ENCODE results near the gene FAM83C.

The FAM83C gene

DNA sequence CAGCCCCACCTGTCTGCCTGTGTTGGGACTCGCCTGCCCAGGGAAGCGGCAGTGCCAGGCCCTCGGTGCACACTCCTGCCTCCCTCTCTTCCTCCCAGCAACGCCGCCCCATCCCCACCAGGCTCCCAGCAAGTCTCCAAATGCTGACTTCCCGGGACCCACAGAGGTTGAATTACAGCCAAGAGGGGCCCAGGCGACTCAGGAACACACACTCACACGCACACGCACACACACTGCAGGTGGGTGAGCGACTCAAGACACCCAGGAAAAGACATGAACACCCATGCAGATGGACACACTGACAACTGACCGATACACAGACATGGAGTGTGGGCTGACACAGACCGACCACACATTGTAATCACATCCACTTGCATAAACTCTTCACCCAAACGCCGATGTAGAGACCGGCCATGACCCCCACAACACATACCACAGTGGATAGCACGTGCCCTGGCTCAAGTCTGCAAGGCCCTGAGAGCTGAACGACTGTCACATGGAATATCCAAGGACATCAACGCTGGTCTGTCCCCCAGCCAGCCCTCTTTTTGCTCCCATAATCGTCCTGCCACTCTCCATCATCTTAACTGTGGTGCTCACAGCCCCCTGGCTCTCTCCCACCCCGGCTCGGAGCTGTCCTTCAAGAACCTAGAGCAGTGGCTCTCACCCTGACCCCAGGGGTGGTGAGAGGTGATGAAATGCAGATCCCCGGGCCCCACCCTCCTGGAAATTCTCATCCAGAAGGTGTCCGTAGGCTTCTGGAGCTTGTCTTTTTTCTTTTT, 470 bp upstream of the FAM83C start:
- no peaks in the 10 kb centered on the region for H3K9me3 ChIP-seq (ENCODE audit: control insufficient read depth in 5 of 5, low read length in 5 of 5)
- H3K27me3 ChIP-seq (ENCODE audit: control insufficient read depth in 5 of 5, insufficient read depth in 4 of 5, low read length in 5 of 5): peaks cover 0 to 29% (median 13%) of the 10 kb centered on the region in 5 donors
- no peaks in the 10 kb centered on the region for H3K36me3 ChIP-seq (ENCODE audit: control insufficient read depth in 5 of 5, insufficient read depth in 5 of 5, low read length in 5 of 5)
- no peak overlapping the region for H3K9ac ChIP-seq (ENCODE audit: low read length in 5 of 5)
- H3K4me3 ChIP-seq (ENCODE audit: low read depth in 1 of 5, low read length in 5 of 5): no peak overlapping the region
- peaks cover 0 to 13% (median 0%) of the 10 kb centered on the region in 5 donors for H3K4me1 ChIP-seq (ENCODE audit: control insufficient read depth in 5 of 5, insufficient read depth in 5 of 5, low read length in 5 of 5)
- no peak overlapping the region for H3K27ac ChIP-seq (ENCODE audit: low read depth, low read length)

DNA sequence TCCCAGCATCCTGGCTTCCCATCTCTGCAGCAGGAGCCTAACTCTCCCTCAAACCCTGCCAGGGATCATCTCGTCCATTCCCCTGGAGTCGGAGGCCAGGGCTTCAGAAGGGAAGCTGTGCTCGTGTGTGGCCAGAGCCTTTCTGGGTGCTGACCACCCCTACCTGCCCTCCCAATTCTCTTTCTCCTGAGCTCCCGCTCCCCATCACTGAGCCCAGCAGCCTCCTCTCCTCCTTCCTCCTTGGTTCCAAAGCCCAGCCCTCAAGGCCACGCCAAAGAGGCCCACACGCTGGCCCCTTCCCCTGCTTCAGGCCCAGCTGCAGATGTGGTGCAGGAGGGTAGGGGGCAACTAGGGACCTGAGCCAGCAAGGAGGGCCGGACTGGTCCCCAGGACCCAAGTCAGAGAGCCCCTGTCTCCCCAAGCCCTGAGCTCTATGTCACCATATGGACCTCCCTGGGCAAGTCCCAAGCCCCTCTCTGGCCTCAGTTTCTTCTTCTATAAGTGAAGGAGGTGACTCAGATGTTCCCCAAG, 1.3 kb downstream of the FAM83C start:
- Histone ChIP-seq H3K27ac (ENCODE audit: low read depth, low read length) (no peak overlapping the region), H3K9me3 (ENCODE audit: control insufficient read depth in 5 of 5, low read length in 5 of 5) (no peaks in the 10 kb centered on the region), H3K4me1 (ENCODE audit: control insufficient read depth in 5 of 5, insufficient read depth in 5 of 5, low read length in 5 of 5) (peaks cover 0 to 4% (median 0%) of the 10 kb centered on the region in 5 donors), H3K27me3 (ENCODE audit: control insufficient read depth in 5 of 5, insufficient read depth in 4 of 5, low read length in 5 of 5) (peaks cover 0 to 34% (median 13%) of the 10 kb centered on the region in 5 donors), H3K36me3 (ENCODE audit: control insufficient read depth in 5 of 5, insufficient read depth in 5 of 5, low read length in 5 of 5) (no peaks in the 10 kb centered on the region), H3K4me3 (ENCODE audit: low read depth in 1 of 5, low read length in 5 of 5) (no peak overlapping the region), H3K9ac (ENCODE audit: low read length in 5 of 5) (no peak overlapping the region)

DNA sequence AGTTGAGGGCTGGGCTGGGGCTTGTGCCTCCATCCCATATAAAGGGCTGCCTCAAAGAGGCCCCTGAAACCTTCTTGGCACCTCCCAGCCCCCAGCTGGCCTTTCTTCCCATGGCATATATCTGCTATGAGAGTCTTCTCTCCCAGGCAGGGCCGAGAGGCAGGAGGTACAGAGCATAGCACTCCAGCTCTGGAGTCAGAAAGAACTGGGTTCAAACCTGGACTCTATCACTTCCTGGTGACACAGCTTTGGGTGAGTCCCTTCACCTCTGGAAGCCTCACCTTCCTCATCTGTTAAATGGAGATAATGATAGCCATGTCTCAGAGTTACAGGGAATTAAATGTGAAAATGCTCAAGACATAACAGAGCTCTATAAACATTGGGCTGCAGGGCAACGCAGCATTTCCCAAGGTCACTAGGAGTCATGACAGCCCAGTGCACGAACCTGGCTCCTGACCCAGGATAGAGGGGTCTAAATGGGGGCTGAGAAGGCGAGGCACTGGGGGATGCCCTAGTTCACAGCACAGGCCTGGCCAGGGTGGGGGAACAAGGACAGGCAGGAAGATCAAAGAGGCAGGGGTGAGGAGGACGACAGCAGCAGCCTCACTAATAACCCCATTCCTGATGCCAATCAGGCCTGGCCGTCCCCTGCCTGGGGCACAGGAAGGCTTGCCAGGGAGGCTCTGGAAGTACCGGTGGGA, 1.9 kb downstream of the FAM83C start:
- no peak overlapping the region for H3K27ac ChIP-seq (ENCODE audit: low read depth, low read length)
- no peak overlapping the region for H3K4me3 ChIP-seq (ENCODE audit: low read depth in 1 of 5, low read length in 5 of 5)
- H3K9ac ChIP-seq (ENCODE audit: low read length in 5 of 5): no peak overlapping the region
- H3K9me3 ChIP-seq (ENCODE audit: control insufficient read depth in 5 of 5, low read length in 5 of 5): no peaks in the 10 kb centered on the region
- H3K27me3 ChIP-seq (ENCODE audit: control insufficient read depth in 5 of 5, insufficient read depth in 4 of 5, low read length in 5 of 5): peaks cover 0 to 30% (median 11%) of the 10 kb centered on the region in 5 donors
- H3K4me1 ChIP-seq (ENCODE audit: control insufficient read depth in 5 of 5, insufficient read depth in 5 of 5, low read length in 5 of 5): peaks cover 0 to 2% (median under 1%) of the 10 kb centered on the region in 5 donors
- H3K36me3 ChIP-seq (ENCODE audit: control insufficient read depth in 5 of 5, insufficient read depth in 5 of 5, low read length in 5 of 5): no peaks in the 10 kb centered on the region

DNA sequence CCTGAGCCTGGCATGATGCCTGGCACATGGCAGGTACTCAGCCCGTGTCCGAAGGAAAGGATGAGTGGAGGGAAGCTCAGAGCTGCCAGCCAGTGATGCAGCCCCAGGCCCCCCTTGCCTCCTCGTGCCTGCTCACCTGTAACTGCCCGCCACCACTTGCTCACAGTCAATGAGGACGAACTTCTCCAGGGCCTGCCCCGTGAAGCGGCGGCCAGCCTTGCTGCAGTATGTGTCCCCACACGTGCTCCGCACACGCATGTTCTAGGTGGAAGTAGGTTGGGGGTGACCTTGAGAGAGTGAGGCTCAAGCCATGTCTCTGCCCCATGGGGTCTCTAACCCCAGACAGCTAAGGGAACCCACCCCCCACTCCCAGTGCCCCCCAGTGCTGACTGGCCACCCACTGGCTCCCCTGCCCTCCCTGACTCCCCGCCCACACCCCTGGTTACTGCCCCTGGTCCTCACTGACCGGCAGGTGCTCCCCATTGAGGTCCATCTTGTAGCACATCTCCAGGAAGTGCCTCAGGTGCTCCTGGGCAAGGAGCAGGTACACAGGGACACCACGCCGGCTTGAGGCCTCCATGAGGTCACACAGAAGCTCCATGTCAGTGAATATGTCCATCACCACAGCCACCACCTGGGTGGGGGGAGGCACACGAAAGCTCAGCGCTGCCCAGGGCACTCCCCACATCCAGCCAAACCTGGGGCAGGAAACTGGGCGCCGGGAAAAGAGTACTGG, 3.7 kb downstream of the FAM83C start:
- Histone ChIP-seq H3K27me3 (ENCODE audit: control insufficient read depth in 5 of 5, insufficient read depth in 4 of 5, low read length in 5 of 5) (peaks cover 0 to 24% (median 3%) of the 10 kb centered on the region in 5 donors), H3K27ac (ENCODE audit: low read depth, low read length) (no peak overlapping the region), H3K36me3 (ENCODE audit: control insufficient read depth in 5 of 5, insufficient read depth in 5 of 5, low read length in 5 of 5) (no peaks in the 10 kb centered on the region), H3K4me1 (ENCODE audit: control insufficient read depth in 5 of 5, insufficient read depth in 5 of 5, low read length in 5 of 5) (peaks cover 0 to 15% (median 14%) of the 10 kb centered on the region in 5 donors), H3K9ac (ENCODE audit: low read length in 5 of 5) (no peak overlapping the region), H3K4me3 (ENCODE audit: low read depth in 1 of 5, low read length in 5 of 5) (no peak overlapping the region), H3K9me3 (ENCODE audit: control insufficient read depth in 5 of 5, low read length in 5 of 5) (no peaks in the 10 kb centered on the region)

DNA sequence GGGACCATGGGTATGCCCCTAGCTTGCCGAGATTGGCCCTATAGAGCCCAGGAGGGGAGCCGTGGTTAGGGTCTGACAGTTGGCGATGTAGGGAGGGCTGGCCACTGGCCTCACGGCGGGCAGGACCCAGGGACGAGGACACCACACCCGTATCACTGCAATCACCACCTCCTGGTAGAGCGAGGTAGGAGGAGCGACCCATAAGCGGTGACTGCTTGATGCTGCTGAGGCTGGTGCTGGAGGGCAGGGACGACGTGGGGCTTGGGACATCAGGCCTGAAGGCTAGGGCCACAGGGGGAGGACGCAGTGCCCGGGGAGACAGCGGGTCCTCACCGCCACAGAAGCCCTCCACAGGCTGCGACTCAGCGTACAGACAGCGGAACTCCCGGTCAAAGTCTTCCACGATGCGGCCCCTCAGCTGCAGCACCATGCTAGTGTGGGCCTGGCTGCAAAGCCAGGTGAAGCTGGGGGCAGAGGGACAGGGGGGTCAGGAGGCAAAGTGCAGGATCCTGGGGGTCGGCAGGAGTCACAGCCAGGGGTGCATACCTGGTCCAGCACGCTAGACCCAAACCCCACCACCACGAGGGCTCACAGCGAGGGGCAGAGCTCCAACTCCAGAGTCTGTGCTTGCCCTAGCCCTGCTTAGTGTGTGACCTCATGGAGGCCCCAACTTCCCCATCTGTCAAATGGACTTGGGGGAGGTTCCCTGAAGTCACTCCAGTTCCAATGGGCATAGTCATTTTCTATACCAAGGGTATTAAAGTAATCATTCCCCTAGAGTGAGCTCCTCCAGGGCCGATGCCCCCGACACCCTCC, 4.5 kb downstream of the FAM83C start:
- Histone ChIP-seq H3K9ac (ENCODE audit: low read length in 5 of 5) (no peak overlapping the region), H3K4me1 (ENCODE audit: control insufficient read depth in 5 of 5, insufficient read depth in 5 of 5, low read length in 5 of 5) (peaks cover 0 to 19% (median 18%) of the 10 kb centered on the region in 5 donors), H3K27me3 (ENCODE audit: control insufficient read depth in 5 of 5, insufficient read depth in 4 of 5, low read length in 5 of 5) (peaks cover 0 to 20% (median 3%) of the 10 kb centered on the region in 5 donors), H3K36me3 (ENCODE audit: control insufficient read depth in 5 of 5, insufficient read depth in 5 of 5, low read length in 5 of 5) (peaks cover 0 to 2% (median 0%) of the 10 kb centered on the region in 5 donors), H3K9me3 (ENCODE audit: control insufficient read depth in 5 of 5, low read length in 5 of 5) (no peaks in the 10 kb centered on the region), H3K4me3 (ENCODE audit: low read depth in 1 of 5, low read length in 5 of 5) (no peak overlapping the region), H3K27ac (ENCODE audit: low read depth, low read length) (no peak overlapping the region)

GRCh38 chr20:35286899-35287508, 5.2 kb downstream of the FAM83C start:
- Histone ChIP-seq H3K4me3 (ENCODE audit: low read depth in 1 of 5, low read length in 5 of 5) (no peak overlapping the region), H3K9me3 (ENCODE audit: control insufficient read depth in 5 of 5, low read length in 5 of 5) (no peaks in the 10 kb centered on the region), H3K27me3 (ENCODE audit: control insufficient read depth in 5 of 5, insufficient read depth in 4 of 5, low read length in 5 of 5) (peaks cover 0 to 14% (median 0%) of the 10 kb centered on the region in 5 donors), H3K4me1 (ENCODE audit: control insufficient read depth in 5 of 5, insufficient read depth in 5 of 5, low read length in 5 of 5) (peaks cover 0 to 19% (median 18%) of the 10 kb centered on the region in 5 donors), H3K9ac (ENCODE audit: low read length in 5 of 5) (no peak overlapping the region), H3K36me3 (ENCODE audit: control insufficient read depth in 5 of 5, insufficient read depth in 5 of 5, low read length in 5 of 5) (peaks cover 0 to 2% (median 0%) of the 10 kb centered on the region in 5 donors), H3K27ac (ENCODE audit: low read depth, low read length) (no peak overlapping the region)

DNA sequence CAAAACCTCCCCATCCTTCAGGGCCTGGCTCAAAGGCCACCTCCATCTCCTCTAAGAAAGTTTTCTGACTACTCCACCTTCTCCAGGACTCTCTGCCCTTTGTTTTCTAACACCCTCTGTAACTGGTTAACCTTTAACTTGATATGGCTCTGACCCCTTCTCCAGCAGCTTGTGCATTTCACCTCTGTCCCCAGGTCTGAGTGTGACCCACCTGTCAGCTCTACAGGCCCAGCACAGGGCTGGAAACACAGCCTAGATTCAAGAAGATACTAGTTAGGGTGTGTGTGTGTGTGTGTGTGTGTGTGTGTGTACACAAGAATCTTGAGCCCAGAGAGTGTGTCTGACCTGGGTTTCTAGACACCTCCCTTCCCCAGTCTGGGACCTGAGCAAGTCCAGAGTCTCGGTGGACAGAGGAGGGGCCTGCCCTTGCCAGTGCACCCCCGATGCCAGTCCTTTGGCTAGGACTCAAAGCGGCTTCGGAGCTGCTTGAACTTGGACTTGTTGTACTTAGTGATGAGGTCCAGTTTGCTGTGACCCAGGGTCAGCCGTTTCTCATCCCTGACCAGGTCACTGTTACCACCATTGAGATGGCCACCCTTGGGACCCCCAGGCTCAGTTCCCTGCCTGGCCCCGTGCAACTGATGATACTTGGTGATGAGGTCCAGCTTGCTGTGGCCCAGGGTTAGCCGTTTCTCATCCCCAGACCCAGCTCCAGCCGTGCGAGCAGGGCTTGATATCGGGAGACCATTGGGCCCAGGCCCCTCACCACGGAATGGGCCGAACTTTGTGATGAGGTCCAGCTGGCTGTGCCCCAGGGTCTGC, 5.9 kb downstream of the FAM83C start:
- Histone ChIP-seq H3K36me3 (ENCODE audit: control insufficient read depth in 5 of 5, insufficient read depth in 5 of 5, low read length in 5 of 5) (peaks cover 0 to 4% (median 0%) of the 10 kb centered on the region in 5 donors), H3K27ac (ENCODE audit: low read depth, low read length) (no peak overlapping the region), H3K4me1 (ENCODE audit: control insufficient read depth in 5 of 5, insufficient read depth in 5 of 5, low read length in 5 of 5) (peaks cover 0 to 19% (median 18%) of the 10 kb centered on the region in 5 donors), H3K27me3 (ENCODE audit: control insufficient read depth in 5 of 5, insufficient read depth in 4 of 5, low read length in 5 of 5) (peaks cover 0 to 9% (median 0%) of the 10 kb centered on the region in 5 donors), H3K9ac (ENCODE audit: low read length in 5 of 5) (no peak overlapping the region), H3K4me3 (ENCODE audit: low read depth in 1 of 5, low read length in 5 of 5) (no peak overlapping the region), H3K9me3 (ENCODE audit: control insufficient read depth in 5 of 5, low read length in 5 of 5) (no peaks in the 10 kb centered on the region)

- Histone ChIP-seq H3K36me3 (ENCODE audit: control insufficient read depth in 5 of 5, insufficient read depth in 5 of 5, low read length in 5 of 5) (peaks cover 0 to 6% (median 1%) of the 10 kb centered on the region in 5 donors), H3K9me3 (ENCODE audit: control insufficient read depth in 5 of 5, low read length in 5 of 5) (no peaks in the 10 kb centered on the region), H3K4me3 (ENCODE audit: low read depth in 1 of 5, low read length in 5 of 5) (no peak overlapping the region), H3K27me3 (ENCODE audit: control insufficient read depth in 5 of 5, insufficient read depth in 4 of 5, low read length in 5 of 5) (peaks cover 0 to 9% (median 0%) of the 10 kb centered on the region in 5 donors), H3K27ac (ENCODE audit: low read depth, low read length) (no peak overlapping the region), H3K9ac (ENCODE audit: low read length in 5 of 5) (no peak overlapping the region), H3K4me1 (ENCODE audit: control insufficient read depth in 5 of 5, insufficient read depth in 5 of 5, low read length in 5 of 5) (peaks cover 0 to 19% (median 18%) of the 10 kb centered on the region in 5 donors)
Measured at GRCh38 chr20:35285806-35286076, 6.5 kb downstream of the FAM83C start.
